Measurements from ENCODE around the gene OTUD5. TPM values are rescaled to one million over a fixed set of nuclear protein-coding genes. Genes with fewer than 3 reads are reported as not detected.

OTUD5 gene
- total and polyA plus RNA-seq, 2 donors from 2014 or later = 40.2 to 56.2 TPM

- FAIRE-seq (no peak), DNase-seq (no peak)
- intact Hi-C loops (cut with DNase I) = no loop called here
- Histone ChIP-seq H3K36me3 (ENCODE audit: control insufficient read depth in 2 of 3, insufficient read depth in 3 of 3, low read length in 3 of 3) (peaks cover 4 to 11% (median 5%) of the 10 kb centered on the region in 3 donors), H3K4me3 (ENCODE audit: low read length in 3 of 3) (no peak overlapping the region), H3K9me3 (ENCODE audit: control insufficient read depth in 2 of 3, insufficient read depth in 1 of 3, low read length in 3 of 3) (no peaks in the 10 kb centered on the region), H3K27me3 (ENCODE audit: control insufficient read depth, insufficient read depth, low read length) (no peaks in the 10 kb centered on the region), H3K27ac (ENCODE audit: low read depth in 2 of 2, low read length in 2 of 2) (no peak overlapping the region), H3K4me1 (ENCODE audit: control insufficient read depth in 2 of 3, insufficient read depth in 2 of 3, low read depth in 1 of 3, low read length in 3 of 3) (peaks cover 0 to 6% (median 0%) of the 10 kb centered on the region in 3 donors), H3K9ac (ENCODE audit: low read length in 3 of 3) (no peak overlapping the region)
- TF ChIP-seq CTCF (IDR thresholded peaks at IDR 0.05; ENCODE audit: borderline replicate concordance, extremely low read depth, insufficient read depth) = no peak
Measured at GRCh38 chrX:48998391-48998790, 41.0 kb upstream of the OTUD5 start.

DNA sequence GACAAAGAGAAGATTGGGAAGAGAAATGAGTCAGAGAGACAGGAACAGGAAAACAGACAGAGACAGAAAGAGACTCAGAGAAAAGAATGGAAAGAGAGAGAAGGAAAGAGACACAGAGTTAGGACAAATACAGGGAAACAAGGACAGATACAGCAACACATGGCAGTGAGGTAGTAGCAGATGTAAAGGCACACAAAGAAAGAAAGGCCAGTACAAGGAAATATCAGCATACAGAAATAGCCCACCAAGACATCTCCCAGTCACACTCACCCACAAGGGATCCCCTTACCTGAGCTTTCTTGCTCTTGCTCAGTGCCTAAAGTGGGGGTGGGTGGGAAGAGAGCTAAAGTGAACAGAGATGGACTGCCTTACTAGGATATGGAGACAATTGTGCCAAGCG is 40.5 kb upstream of the OTUD5 start:
- Histone ChIP-seq H3K9me3 (ENCODE audit: control insufficient read depth in 2 of 3, insufficient read depth in 1 of 3, low read length in 3 of 3) (no peaks in the 10 kb centered on the region), H3K27me3 (ENCODE audit: control insufficient read depth, insufficient read depth, low read length) (no peaks in the 10 kb centered on the region), H3K27ac (ENCODE audit: low read depth in 2 of 2, low read length in 2 of 2) (no peak overlapping the region), H3K4me3 (ENCODE audit: low read length in 3 of 3) (no peak overlapping the region), H3K4me1 (ENCODE audit: control insufficient read depth in 2 of 3, insufficient read depth in 2 of 3, low read depth in 1 of 3, low read length in 3 of 3) (peaks cover 0 to 6% (median 0%) of the 10 kb centered on the region in 3 donors), H3K9ac (ENCODE audit: low read length in 3 of 3) (no peak overlapping the region), H3K36me3 (ENCODE audit: control insufficient read depth in 2 of 3, insufficient read depth in 3 of 3, low read length in 3 of 3) (peaks cover 5 to 11% (median 7%) of the 10 kb centered on the region in 3 donors)
- no peak for DNase-seq
- TF ChIP-seq CTCF (IDR thresholded peaks at IDR 0.05; ENCODE audit: borderline replicate concordance, extremely low read depth, insufficient read depth) = no peak
- no peak for FAIRE-seq
- intact Hi-C loops (cut with DNase I) = no loop called here

GRCh38 chrX:48997455-48997854 is 40.0 kb upstream of the OTUD5 start:
- no peak overlapping the region for H3K27ac ChIP-seq (ENCODE audit: low read depth in 2 of 2, low read length in 2 of 2)
- TF ChIP-seq CTCF (IDR thresholded peaks at IDR 0.05; ENCODE audit: borderline replicate concordance, extremely low read depth, insufficient read depth) = no peak
- H3K27me3 ChIP-seq (ENCODE audit: control insufficient read depth, insufficient read depth, low read length) = no peaks in the 10 kb centered on the region
- H3K4me1 ChIP-seq (ENCODE audit: control insufficient read depth in 2 of 3, insufficient read depth in 2 of 3, low read depth in 1 of 3, low read length in 3 of 3) = peaks cover 0 to 6% (median 0%) of the 10 kb centered on the region in 3 donors
- intact Hi-C loops (cut with DNase I) = no loop called here
- no peak for DNase-seq
- H3K9me3 ChIP-seq (ENCODE audit: control insufficient read depth in 2 of 3, insufficient read depth in 1 of 3, low read length in 3 of 3) = no peaks in the 10 kb centered on the region
- no peak overlapping the region for H3K9ac ChIP-seq (ENCODE audit: low read length in 3 of 3)
- H3K36me3 ChIP-seq (ENCODE audit: control insufficient read depth in 2 of 3, insufficient read depth in 3 of 3, low read length in 3 of 3) = peaks cover 5 to 11% (median 7%) of the 10 kb centered on the region in 3 donors
- FAIRE-seq = no peak
- no peak overlapping the region for H3K4me3 ChIP-seq (ENCODE audit: low read length in 3 of 3)

DNA sequence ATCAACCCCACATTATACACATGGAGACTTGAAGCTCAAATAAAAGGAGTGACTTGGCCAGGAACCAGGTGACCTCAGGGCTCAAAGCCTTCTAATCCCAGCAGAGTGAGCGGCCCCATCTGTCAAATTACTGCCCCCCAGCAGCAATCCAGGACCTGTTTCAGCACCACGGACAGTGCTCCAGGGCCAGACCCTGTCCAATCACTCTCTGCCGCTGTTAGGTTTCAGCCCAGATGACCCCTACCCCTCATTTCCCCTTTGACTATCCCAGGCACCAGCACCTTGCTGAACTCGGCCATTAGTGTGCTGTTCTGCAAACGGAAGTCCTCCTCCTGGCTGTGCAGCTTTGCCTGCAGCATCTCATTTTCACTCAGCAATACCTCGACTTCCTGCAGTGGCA is 39.6 kb upstream of the OTUD5 start:
- TF ChIP-seq CTCF (IDR thresholded peaks at IDR 0.05; ENCODE audit: borderline replicate concordance, extremely low read depth, insufficient read depth) = no peak
- FAIRE-seq (no peak), DNase-seq (peak in 2 of 5 donors; percentile 2 to 4)
- no peak overlapping the region for H3K27ac ChIP-seq (ENCODE audit: low read depth in 2 of 2, low read length in 2 of 2)
- H3K4me1 ChIP-seq (ENCODE audit: control insufficient read depth in 2 of 3, insufficient read depth in 2 of 3, low read depth in 1 of 3, low read length in 3 of 3) = peaks cover 0 to 6% (median 0%) of the 10 kb centered on the region in 3 donors
- peaks cover 5 to 11% (median 7%) of the 10 kb centered on the region in 3 donors for H3K36me3 ChIP-seq (ENCODE audit: control insufficient read depth in 2 of 3, insufficient read depth in 3 of 3, low read length in 3 of 3)
- intact Hi-C loops (cut with DNase I) = no loop called here
- no peak overlapping the region for H3K4me3 ChIP-seq (ENCODE audit: low read length in 3 of 3)
- no peak overlapping the region for H3K9ac ChIP-seq (ENCODE audit: low read length in 3 of 3)
- H3K9me3 ChIP-seq (ENCODE audit: control insufficient read depth in 2 of 3, insufficient read depth in 1 of 3, low read length in 3 of 3) = no peaks in the 10 kb centered on the region
- H3K27me3 ChIP-seq (ENCODE audit: control insufficient read depth, insufficient read depth, low read length) = no peaks in the 10 kb centered on the region
